Mesodermal cell (in vitro differentiated cells): Measurements from ENCODE around the gene FAM234A.
"Not testable (repeated sequence)": the region's sequence is repeated elsewhere in the genome, so short reads cannot be mapped to it uniquely, and the experiment has no call there.

ENCODE experiments used
- H3K27ac ChIP-seq: 2 replicates; pipeline ENCODE4 v1.7.0; 2013; ENCODE audit warnings: mild to moderate bottlenecking, low read depth, low read length, moderate library complexity; ENCODE audit not compliant: severe bottlenecking
- H3K36me3 ChIP-seq: 2 replicates; pipeline ENCODE4 v1.7.1; 2013; ENCODE audit warnings: mild to moderate bottlenecking, low read length, moderate library complexity; ENCODE audit not compliant: control insufficient read depth, insufficient read depth
- H3K4me1 ChIP-seq: one replicate; pipeline ENCODE4 v1.7.1; 2013; ENCODE audit warnings: mild to moderate bottlenecking, low read length; ENCODE audit not compliant: insufficient read depth, control insufficient read depth, poor library complexity, severe bottlenecking
- H3K4me3 ChIP-seq: 2 replicates; pipeline ENCODE4 v1.7.0; 2013; ENCODE audit warnings: low read length, control low read depth, mild to moderate bottlenecking; ENCODE audit not compliant: insufficient read depth, poor library complexity, severe bottlenecking; ENCODE audit errors: extremely low read depth
- H3K9me3 ChIP-seq: 2 replicates; pipeline ENCODE4 v1.7.1; 2013; ENCODE audit warnings: mild to moderate bottlenecking, low read length, moderate library complexity; ENCODE audit not compliant: control insufficient read depth
- WGBS, 2 experiments: methylation state at CpG; one replicate each; pipeline ENCODE4 v1.1.5; 2013; ENCODE audit warnings: missing lambda C conversion rate in 2 of 2; ENCODE audit not compliant: insufficient coverage in 2 of 2; 5-methylcytosine and 5-hydroxymethylcytosine counted together

Gene FAM234A

GRCh38 chr16:203246-203645 is 31.4 kb upstream of the FAM234A start:
- Histone ChIP-seq H3K36me3 (peaks cover 89% of the 10 kb centered on the region), H3K27ac (no peak overlapping the region), H3K9me3 (no peaks in the 10 kb centered on the region), H3K4me1 (peaks cover 8% of the 10 kb centered on the region), H3K4me3 (no peak overlapping the region)
- WGBS, 2 experiments, result 83 to 92% methylated on average over 3 of the region's 4 CpGs

GRCh38 chr16:204046-204445 is 30.6 kb upstream of the FAM234A start:
- H3K9me3 ChIP-seq, H3K27ac ChIP-seq, H3K4me3 ChIP-seq, H3K4me1 ChIP-seq: not testable (repeated sequence)
- 86 to 94% methylated on average over 7 of the region's 9 CpGs for WGBS, 2 experiments
- peaks cover 89% of the 10 kb centered on the region for H3K36me3 ChIP-seq

- H3K27ac ChIP-seq, H3K9me3 ChIP-seq, H3K4me1 ChIP-seq, H3K4me3 ChIP-seq: not testable (repeated sequence)
- peaks cover 97% of the 10 kb centered on the region for H3K36me3 ChIP-seq
- 100% methylated on average over 1 of the region's 4 CpGs; no CpG with 5 or more reads in 1 of the 2 experiments for WGBS, 2 experiments
Measured at GRCh38 chr16:209359-209758, 25.3 kb upstream of the FAM234A start.

GRCh38 chr16:211631-212180 is 22.9 kb upstream of the FAM234A start:
- H3K4me3 ChIP-seq, result not testable (repeated sequence)

GRCh38 chr16:212999-213398 is 21.6 kb upstream of the FAM234A start:
- Histone ChIP-seq H3K4me3 (no peak overlapping the region), H3K36me3 (peaks cover 96% of the 10 kb centered on the region), H3K4me1 (no peaks in the 10 kb centered on the region), H3K27ac (no peak overlapping the region), H3K9me3 (no peaks in the 10 kb centered on the region)
- 100% methylated on average over 1 of the region's 3 CpGs; no CpG with 5 or more reads in 1 of the 2 experiments for WGBS, 2 experiments

More at GRCh38 chr16:211631-212180, 22.9 kb upstream of the FAM234A start:
- H3K27ac ChIP-seq, H3K4me1 ChIP-seq, H3K9me3 ChIP-seq: not testable (repeated sequence)
- H3K36me3 ChIP-seq, result peaks cover 96% of the 10 kb centered on the region
- 96 to 98% methylated on average over 6 to 12 of the region's 14 CpGs for WGBS, 2 experiments

GRCh38 chr16:220021-220420 is 14.6 kb upstream of the FAM234A start:
- Histone ChIP-seq H3K9me3 (no peaks in the 10 kb centered on the region), H3K27ac (no peak overlapping the region), H3K4me1 (no peaks in the 10 kb centered on the region), H3K4me3 (no peak overlapping the region), H3K36me3 (peaks cover 91% of the 10 kb centered on the region)
- WGBS, 2 experiments, result 92 to 94% methylated on average over 2 to 3 of the region's 4 CpGs

- Histone ChIP-seq H3K4me3 (peak overlapping the region; percentile 92), H3K36me3 (peaks cover 43% of the 10 kb centered on the region), H3K9me3 (no peaks in the 10 kb centered on the region), H3K27ac (peak overlapping the region; percentile 97), H3K4me1 (peaks cover 14% of the 10 kb centered on the region)
- WGBS, 2 experiments, result 21 to 25% methylated on average over 4 of the region's 9 CpGs
Measured at GRCh38 chr16:228151-228851, 6.3 kb upstream of the FAM234A start.

GRCh38 chr16:228852-229730 is 5.5 kb upstream of the FAM234A start, which contains the start of gene LUC7L:
Gene LUC7L, minus strand, starts transcription at chr16:229449. Its CDS starts 110 bp downstream, at chr16:229339.
- WGBS, 2 experiments, result 0 to 3% methylated on average over 68 to 70 of the region's 88 CpGs
- Histone ChIP-seq H3K4me1 (peaks cover 14% of the 10 kb centered on the region), H3K4me3 (peak within 1 kb of the TSS; percentile 92), H3K9me3 (no peaks in the 10 kb centered on the region), H3K27ac (peak within 1 kb of the TSS; percentile 97), H3K36me3 (peaks cover 35% of the 10 kb centered on the region)

GRCh38 chr16:229731-230281 is 4.8 kb upstream of the FAM234A start:
- no peak overlapping the region for H3K27ac ChIP-seq
- peaks cover 31% of the 10 kb centered on the region for H3K36me3 ChIP-seq
- no peaks in the 10 kb centered on the region for H3K9me3 ChIP-seq
- peak overlapping the region; percentile 92 for H3K4me3 ChIP-seq
- H3K4me1 ChIP-seq, result peaks cover 14% of the 10 kb centered on the region
- 92 to 94% methylated on average over 17 to 20 of the region's 22 CpGs for WGBS, 2 experiments

- not testable (repeated sequence) for H3K9me3 ChIP-seq, H3K4me3 ChIP-seq, H3K27ac ChIP-seq
- H3K4me1 ChIP-seq, result peaks cover 14% of the 10 kb centered on the region
- peaks cover 26% of the 10 kb centered on the region for H3K36me3 ChIP-seq
- 90 to 94% methylated on average over 9 to 18 of the region's 18 CpGs for WGBS, 2 experiments
Measured at GRCh38 chr16:230351-230750, 4.3 kb upstream of the FAM234A start.
